Panc1 (cell line): ENCODE measurements around the gene NSD2. TPM values are rescaled to one million over a fixed set of nuclear protein-coding genes. Genes with fewer than 3 reads are reported as not detected.

Experiments
- ATAC-seq: fragments of 200-7000 bp; cut with Tn5 transposase; 2 replicates; pipeline ENCODE4 v1.9.1; 2020; ENCODE audit warnings: mild to moderate bottlenecking, moderate library complexity
- BruUV-seq: library from RNA; stranded (reverse); fragments of 400-500 nt; replicated peaks from 2 replicates; lab custom pipeline; 2021; lab: Mats Ljungman, UMichigan
- CTCF ChIA-PET: fragments of 300-600 bp; sonication (Branson Sonifier 250); formaldehyde crosslinking; loops from one replicate; lab custom pipeline; 2022; ENCODE audit warnings: antibody characterized with exemption; lab: Charles Lee
- POLR2A ChIA-PET: fragments of 300-600 bp; sonication (Branson Sonifier 250); formaldehyde crosslinking; loops from one replicate; lab custom pipeline; 2022; ENCODE audit warnings: antibody characterized with exemption; lab: Charles Lee
- DNase-seq: peaks from one replicate; pipeline ENCODE4 v3.0.0-alpha.2; 2010; ENCODE audit warnings: low read depth, low spot score
- H3K27ac ChIP-seq: 2 replicates; pipeline ENCODE4 v1.5.1; 2011; ENCODE audit warnings: mild to moderate bottlenecking, low read length, inconsistent platforms
- H3K27me3 ChIP-seq: fragments of 200-500 bp; sonication (Bioruptor generic); 2 replicates; pipeline ENCODE4 v1.6.0; 2014; ENCODE audit warnings: low read length, inconsistent platforms; ENCODE audit not compliant: control insufficient read depth, insufficient read depth
- H3K36me3 ChIP-seq: fragments of 200-500 bp; sonication (Bioruptor generic); 2 replicates; pipeline ENCODE4 v1.5.1; 2014; ENCODE audit warnings: inconsistent platforms, mild to moderate bottlenecking, low read length, moderate library complexity; ENCODE audit not compliant: control insufficient read depth, insufficient read depth
- H3K4me1 ChIP-seq: 2 replicates; pipeline ENCODE4 v1.5.1; 2011; ENCODE audit warnings: inconsistent platforms, mild to moderate bottlenecking, low read length, moderate library complexity; ENCODE audit not compliant: control insufficient read depth, insufficient read depth
- H3K4me3 ChIP-seq, 2 experiments: 2 replicates each; pipeline ENCODE4 v1.5.1; 2011 to 2012; ENCODE audit warnings: low read depth in 2 of 2, low read length in 2 of 2, mild to moderate bottlenecking in 2 of 2, inconsistent platforms in 1 of 2, moderate library complexity in 1 of 2
- H3K9me3 ChIP-seq: fragments of 200-500 bp; sonication (Bioruptor generic); 2 replicates; pipeline ENCODE4 v1.5.1; 2014; ENCODE audit warnings: low read depth, mild to moderate bottlenecking, inconsistent platforms, low read length, moderate library complexity; ENCODE audit not compliant: control insufficient read depth, insufficient read depth
- POLR2AphosphoS5 ChIP-seq: IDR thresholded peaks from 2 replicates; pipeline ENCODE4 v1.6.1; 2012; ENCODE audit warnings: mild to moderate bottlenecking, low read depth, low read length, moderate library complexity
- SIN3A ChIP-seq: IDR thresholded peaks from 2 replicates; pipeline ENCODE4 v1.6.1; 2012; ENCODE audit warnings: low read depth, mild to moderate bottlenecking, low read length, moderate library complexity, borderline replicate concordance; ENCODE audit not compliant: insufficient read depth
- TCF7L2 ChIP-seq: IDR thresholded peaks from 2 replicates; pipeline ENCODE4 v1.6.1; 2011; ENCODE audit warnings: mild to moderate bottlenecking, low read depth, low read length, inconsistent platforms
- in situ Hi-C: cut with HindIII; loops from 2 replicates; pipeline ENCODE4 v1.10.0; 2016; ENCODE audit warnings: low sequenced_read_pairs, low pct_unique_long_range_greater_than_20kb
- intact Hi-C: fragments of 100-400 bp; cut with micrococcal nuclease; formaldehyde crosslinking; loops from one replicate; pipeline ENCODE4 v1.10.0; 2022; ENCODE audit not compliant: unreplicated experiment
- total RNA-seq: library from RNA; stranded (reverse); gene quantifications from one replicate; pipeline ENCODE4 v1.2.1, GENCODE V29; 2021; ENCODE audit not compliant: unreplicated experiment
- TF ChIP-seq, protein P1 (sequence below), 2 experiments: IDR thresholded peaks; 2 replicates each; pipeline ENCODE4 v1.6.1; 2011 to 2012; ENCODE audit warnings: low read depth in 2 of 2, control low read depth in 1 of 2, low read length in 1 of 2, mild to moderate bottlenecking in 1 of 2, moderate library complexity in 1 of 2; ENCODE audit not compliant: insufficient read depth in 1 of 2
- TF ChIP-seq, protein P2 (sequence below): fragments of 450-650 bp; IDR thresholded peaks from 2 replicates; pipeline ENCODE4 v1.5.1; 2017; ENCODE audit warnings: mild to moderate bottlenecking

NSD2 gene
- total RNA-seq, 1 experiment from 2014 or later: 116 TPM

DNA sequence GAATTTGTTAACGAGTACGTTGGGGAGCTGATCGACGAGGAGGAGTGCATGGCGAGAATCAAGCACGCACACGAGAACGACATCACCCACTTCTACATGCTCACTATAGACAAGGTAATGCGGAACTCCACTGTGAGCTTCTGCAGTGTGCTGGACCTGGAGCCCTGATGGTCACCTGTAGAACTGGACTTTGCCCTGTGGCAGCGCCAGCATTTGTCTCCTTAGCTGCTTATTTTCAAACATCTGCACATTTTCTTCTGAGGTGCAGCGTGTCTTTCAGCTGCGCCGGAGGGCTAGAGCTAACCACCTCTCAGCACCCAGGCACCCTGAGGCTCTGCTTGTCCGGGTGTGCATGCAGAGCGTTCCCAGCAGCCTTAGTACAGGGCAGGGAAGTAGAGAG lies 89.8 kb downstream of the NSD2 start:
- no peak for DNase-seq
- no peaks in the 10 kb centered on the region for H3K27me3 ChIP-seq
- no peaks in the 10 kb centered on the region for H3K4me1 ChIP-seq
- in situ Hi-C loops (no loop called here), intact Hi-C loops (no loop called here)
- TF ChIP-seq TCF7L2 (no peak), POLR2AphosphoS5 (no peak), SIN3A (no peak)
- TF ChIP-seq, protein P1, sequence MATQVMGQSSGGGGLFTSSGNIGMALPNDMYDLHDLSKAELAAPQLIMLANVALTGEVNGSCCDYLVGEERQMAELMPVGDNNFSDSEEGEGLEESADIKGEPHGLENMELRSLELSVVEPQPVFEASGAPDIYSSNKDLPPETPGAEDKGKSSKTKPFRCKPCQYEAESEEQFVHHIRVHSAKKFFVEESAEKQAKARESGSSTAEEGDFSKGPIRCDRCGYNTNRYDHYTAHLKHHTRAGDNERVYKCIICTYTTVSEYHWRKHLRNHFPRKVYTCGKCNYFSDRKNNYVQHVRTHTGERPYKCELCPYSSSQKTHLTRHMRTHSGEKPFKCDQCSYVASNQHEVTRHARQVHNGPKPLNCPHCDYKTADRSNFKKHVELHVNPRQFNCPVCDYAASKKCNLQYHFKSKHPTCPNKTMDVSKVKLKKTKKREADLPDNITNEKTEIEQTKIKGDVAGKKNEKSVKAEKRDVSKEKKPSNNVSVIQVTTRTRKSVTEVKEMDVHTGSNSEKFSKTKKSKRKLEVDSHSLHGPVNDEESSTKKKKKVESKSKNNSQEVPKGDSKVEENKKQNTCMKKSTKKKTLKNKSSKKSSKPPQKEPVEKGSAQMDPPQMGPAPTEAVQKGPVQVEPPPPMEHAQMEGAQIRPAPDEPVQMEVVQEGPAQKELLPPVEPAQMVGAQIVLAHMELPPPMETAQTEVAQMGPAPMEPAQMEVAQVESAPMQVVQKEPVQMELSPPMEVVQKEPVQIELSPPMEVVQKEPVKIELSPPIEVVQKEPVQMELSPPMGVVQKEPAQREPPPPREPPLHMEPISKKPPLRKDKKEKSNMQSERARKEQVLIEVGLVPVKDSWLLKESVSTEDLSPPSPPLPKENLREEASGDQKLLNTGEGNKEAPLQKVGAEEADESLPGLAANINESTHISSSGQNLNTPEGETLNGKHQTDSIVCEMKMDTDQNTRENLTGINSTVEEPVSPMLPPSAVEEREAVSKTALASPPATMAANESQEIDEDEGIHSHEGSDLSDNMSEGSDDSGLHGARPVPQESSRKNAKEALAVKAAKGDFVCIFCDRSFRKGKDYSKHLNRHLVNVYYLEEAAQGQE (IDR thresholded peaks at IDR 0.05; ENCODE audit: insufficient read depth in 1 of 2, low read depth in 2 of 2, low read length in 1 of 2): no peak
- TF ChIP-seq, protein P2, sequence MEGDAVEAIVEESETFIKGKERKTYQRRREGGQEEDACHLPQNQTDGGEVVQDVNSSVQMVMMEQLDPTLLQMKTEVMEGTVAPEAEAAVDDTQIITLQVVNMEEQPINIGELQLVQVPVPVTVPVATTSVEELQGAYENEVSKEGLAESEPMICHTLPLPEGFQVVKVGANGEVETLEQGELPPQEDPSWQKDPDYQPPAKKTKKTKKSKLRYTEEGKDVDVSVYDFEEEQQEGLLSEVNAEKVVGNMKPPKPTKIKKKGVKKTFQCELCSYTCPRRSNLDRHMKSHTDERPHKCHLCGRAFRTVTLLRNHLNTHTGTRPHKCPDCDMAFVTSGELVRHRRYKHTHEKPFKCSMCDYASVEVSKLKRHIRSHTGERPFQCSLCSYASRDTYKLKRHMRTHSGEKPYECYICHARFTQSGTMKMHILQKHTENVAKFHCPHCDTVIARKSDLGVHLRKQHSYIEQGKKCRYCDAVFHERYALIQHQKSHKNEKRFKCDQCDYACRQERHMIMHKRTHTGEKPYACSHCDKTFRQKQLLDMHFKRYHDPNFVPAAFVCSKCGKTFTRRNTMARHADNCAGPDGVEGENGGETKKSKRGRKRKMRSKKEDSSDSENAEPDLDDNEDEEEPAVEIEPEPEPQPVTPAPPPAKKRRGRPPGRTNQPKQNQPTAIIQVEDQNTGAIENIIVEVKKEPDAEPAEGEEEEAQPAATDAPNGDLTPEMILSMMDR: no peak
- ChIA-PET POLR2A (no interaction called here), CTCF (interaction anchor here (0.6 kb wide), 1 partner anchor 193 kb away, joined by 3 read pairs; no protein-coding TSS in a partner anchor)
- no peak overlapping the region for H3K27ac ChIP-seq
- H3K36me3 ChIP-seq: peaks cover 1% of the 10 kb centered on the region
- BruUV-seq: no TSS peak
- H3K4me3 ChIP-seq: no peak overlapping the region
- H3K9me3 ChIP-seq: no peaks in the 10 kb centered on the region
- ATAC-seq: no peak

DNA sequence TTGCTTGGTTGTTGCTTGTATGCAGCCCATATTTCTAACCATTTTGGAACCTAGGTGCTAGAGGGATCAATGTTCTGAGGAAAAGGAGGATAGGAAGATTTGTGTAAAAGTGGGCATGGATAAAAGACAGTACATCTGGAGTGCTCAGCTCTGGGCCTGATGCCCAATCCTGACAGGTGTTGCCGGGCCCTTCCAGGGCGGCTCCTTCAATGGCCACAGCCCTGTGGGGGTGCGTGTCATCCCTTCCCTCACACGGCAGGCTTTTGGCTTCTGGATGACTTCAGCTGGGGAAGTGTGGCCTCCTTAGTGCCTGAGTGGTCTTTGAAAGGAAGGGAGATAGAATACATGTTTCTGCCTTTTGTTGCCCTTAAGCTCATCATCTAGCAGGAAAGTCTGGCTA lies 90.4 kb downstream of the NSD2 start:
- Histone ChIP-seq H3K36me3 (peaks cover 2% of the 10 kb centered on the region), H3K4me3 (no peak overlapping the region), H3K9me3 (no peaks in the 10 kb centered on the region), H3K4me1 (no peaks in the 10 kb centered on the region), H3K27ac (no peak overlapping the region), H3K27me3 (no peaks in the 10 kb centered on the region)
- CTCF ChIA-PET: interaction anchor here (0.6 kb wide), 1 partner anchor 193 kb away, joined by 3 read pairs; no protein-coding TSS in a partner anchor
- in situ Hi-C loops: no loop called here
- POLR2A ChIA-PET: no interaction called here
- DNase-seq (no peak), ATAC-seq (no peak)
- intact Hi-C loops: no loop called here
- no TSS peak for BruUV-seq
- TF ChIP-seq, protein P2: no peak
- TF ChIP-seq, protein P1 (IDR thresholded peaks at IDR 0.05; ENCODE audit: insufficient read depth in 1 of 2, low read depth in 2 of 2, low read length in 1 of 2): no peak
- TF ChIP-seq POLR2AphosphoS5: no peak
- TF ChIP-seq SIN3A: no peak
- no peak for TF ChIP-seq TCF7L2
